Right atrium auricular region (tissue), 2 donors: ENCODE data around the gene HOXA10. TPM values are rescaled to one million over a fixed set of nuclear protein-coding genes. Genes with fewer than 3 reads are reported as not detected.

ENCODE experiments used
- DNase-seq: peaks from one replicate; pipeline ENCODE4 v3.0.0-alpha.2; 2019; ENCODE audit warnings: low spot score
- H3K27ac ChIP-seq, 2 donors: fragments of 200-600 bp; sonication (generic); 1 replicate in 1 of 2; 2 replicates in 1 of 2; pipeline ENCODE4 v1.5.1; 2016 to 2019
- H3K27me3 ChIP-seq, 2 donors: fragments of 200-600 bp; sonication (generic); one replicate each; pipeline versions ENCODE4 v1.5.1 to v1.6.0; 2017 to 2019
- H3K36me3 ChIP-seq: fragments of 200-600 bp; sonication (generic); one replicate; pipeline ENCODE4 v1.5.1; 2016
- H3K4me1 ChIP-seq, 2 donors: fragments of 200-600 bp; sonication (generic); one replicate each; pipeline versions ENCODE4 v1.5.1 to v1.6.0; 2017 to 2019
- H3K4me3 ChIP-seq, 2 donors: fragments of 200-600 bp; sonication (generic); 1 replicate in 1 of 2; 2 replicates in 1 of 2; pipeline ENCODE4 v1.5.1; 2017 to 2019; ENCODE audit warnings: mild to moderate bottlenecking in 1 of 2, moderate library complexity in 1 of 2
- H3K9me3 ChIP-seq, 2 donors: fragments of 200-600 bp; sonication (generic); one replicate each; pipeline ENCODE4 v1.5.1; 2019
- total RNA-seq, 2 donors: library from RNA; depleted of rRNA; stranded (reverse); fragments of >200 nt; gene quantifications; one replicate each; pipeline ENCODE4 v1.1.0, GENCODE V29; 2016
- TF ChIP-seq, protein P1 (sequence below), 2 donors: fragments of 200-600 bp; sonication (generic); IDR thresholded peaks; one replicate each; pipeline ENCODE4 v1.5.1; 2019; ENCODE audit warnings: antibody characterized with exemption in 2 of 2

The HOXA10 gene
- total RNA-seq, 2 donors from 2014 or later, result not detected

DNA sequence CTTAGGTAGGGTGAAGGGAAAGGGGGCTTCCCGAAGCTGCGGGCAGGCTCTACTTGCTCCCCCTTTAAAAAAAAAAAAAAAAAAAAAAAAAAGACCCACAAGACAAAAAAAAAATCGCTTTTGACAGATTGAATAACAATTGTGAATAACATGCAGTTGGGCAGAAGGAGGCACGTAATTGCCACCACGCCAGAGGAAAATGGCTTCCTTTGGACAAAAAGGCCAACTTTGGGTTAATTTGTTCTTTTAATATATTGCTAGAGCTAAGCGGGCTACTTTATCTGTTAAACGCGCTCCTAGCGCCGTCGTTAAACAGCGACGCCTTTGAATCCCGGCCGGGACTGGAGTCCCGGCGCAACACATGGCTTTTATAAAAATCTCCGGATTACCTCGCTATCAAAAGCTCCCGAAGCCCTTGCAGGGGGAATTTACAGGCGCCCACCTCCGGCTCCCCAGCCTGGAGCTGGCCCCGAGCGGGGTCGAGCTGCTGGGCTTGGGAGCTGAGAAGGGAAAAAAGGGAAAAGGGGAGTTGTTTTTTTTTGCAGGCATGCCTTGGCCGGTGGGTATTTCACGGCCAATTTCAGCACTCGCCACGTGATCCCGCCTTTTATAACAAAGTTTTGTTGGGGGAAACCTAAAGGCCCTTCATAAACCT is 9.7 kb upstream of the HOXA10 start:
- DNase-seq, result no peak
- Histone ChIP-seq H3K27me3 (peaks cover 76 to 94% of the 10 kb centered on the region in 2 donors), H3K27ac (no peak overlapping the region), H3K4me3 (peak overlapping the region in 1 of 2 donors; percentile 37), H3K36me3 (no peaks in the 10 kb centered on the region), H3K9me3 (no peaks in the 10 kb centered on the region), H3K4me1 (peaks cover 0 to 56% of the 10 kb centered on the region in 2 donors)
- TF ChIP-seq, protein P1, sequence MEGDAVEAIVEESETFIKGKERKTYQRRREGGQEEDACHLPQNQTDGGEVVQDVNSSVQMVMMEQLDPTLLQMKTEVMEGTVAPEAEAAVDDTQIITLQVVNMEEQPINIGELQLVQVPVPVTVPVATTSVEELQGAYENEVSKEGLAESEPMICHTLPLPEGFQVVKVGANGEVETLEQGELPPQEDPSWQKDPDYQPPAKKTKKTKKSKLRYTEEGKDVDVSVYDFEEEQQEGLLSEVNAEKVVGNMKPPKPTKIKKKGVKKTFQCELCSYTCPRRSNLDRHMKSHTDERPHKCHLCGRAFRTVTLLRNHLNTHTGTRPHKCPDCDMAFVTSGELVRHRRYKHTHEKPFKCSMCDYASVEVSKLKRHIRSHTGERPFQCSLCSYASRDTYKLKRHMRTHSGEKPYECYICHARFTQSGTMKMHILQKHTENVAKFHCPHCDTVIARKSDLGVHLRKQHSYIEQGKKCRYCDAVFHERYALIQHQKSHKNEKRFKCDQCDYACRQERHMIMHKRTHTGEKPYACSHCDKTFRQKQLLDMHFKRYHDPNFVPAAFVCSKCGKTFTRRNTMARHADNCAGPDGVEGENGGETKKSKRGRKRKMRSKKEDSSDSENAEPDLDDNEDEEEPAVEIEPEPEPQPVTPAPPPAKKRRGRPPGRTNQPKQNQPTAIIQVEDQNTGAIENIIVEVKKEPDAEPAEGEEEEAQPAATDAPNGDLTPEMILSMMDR (IDR thresholded peaks at IDR 0.05), result no peak

DNA sequence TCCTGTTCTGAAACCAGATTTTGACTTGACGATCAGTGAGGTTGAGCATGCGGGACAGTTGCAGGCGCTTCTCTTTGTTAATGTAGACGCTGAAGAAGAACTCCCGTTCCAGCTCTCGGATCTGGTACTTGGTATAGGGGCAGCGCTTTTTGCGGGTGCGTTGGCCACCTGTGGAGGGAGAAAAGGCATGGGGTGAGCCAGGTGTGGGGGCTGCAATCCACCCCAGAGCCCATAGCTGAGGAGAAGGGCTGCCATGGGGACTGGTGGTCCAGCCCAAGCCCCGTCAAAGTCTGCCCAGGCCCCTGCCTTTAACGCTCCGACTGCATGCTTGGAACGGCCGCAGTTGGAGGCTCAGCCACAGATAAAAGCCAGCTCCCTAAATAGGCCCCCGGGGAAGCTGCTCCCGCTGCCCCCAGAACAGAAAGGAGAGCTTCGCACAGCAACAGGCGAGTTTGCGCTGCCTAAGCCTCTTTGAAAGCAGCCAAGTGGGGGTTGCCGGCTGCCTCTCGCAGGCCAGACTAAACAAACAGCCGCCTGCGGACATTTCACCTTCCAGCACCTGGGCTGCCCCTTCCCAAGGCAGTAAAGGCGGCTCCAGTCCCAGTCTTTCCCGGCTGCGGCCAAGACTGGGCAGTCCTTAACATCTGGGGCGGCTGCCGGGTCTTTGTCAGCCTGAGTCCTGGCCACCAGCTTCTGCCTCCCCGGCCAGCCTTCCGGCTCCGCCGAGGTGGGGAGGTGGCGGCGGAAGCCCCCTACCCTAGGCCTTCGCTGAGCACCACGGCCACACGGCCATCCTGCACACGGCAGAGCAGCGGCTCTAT is 9.0 kb upstream of the HOXA10 start:
- H3K36me3 ChIP-seq, result no peaks in the 10 kb centered on the region
- no peak overlapping the region for H3K4me3 ChIP-seq
- TF ChIP-seq, protein P1 (IDR thresholded peaks at IDR 0.05), result no peak
- peaks cover 74 to 87% of the 10 kb centered on the region in 2 donors for H3K27me3 ChIP-seq
- no peaks in the 10 kb centered on the region for H3K9me3 ChIP-seq
- no peak overlapping the region for H3K27ac ChIP-seq
- DNase-seq, result no peak
- peaks cover 0 to 48% of the 10 kb centered on the region in 2 donors for H3K4me1 ChIP-seq

DNA sequence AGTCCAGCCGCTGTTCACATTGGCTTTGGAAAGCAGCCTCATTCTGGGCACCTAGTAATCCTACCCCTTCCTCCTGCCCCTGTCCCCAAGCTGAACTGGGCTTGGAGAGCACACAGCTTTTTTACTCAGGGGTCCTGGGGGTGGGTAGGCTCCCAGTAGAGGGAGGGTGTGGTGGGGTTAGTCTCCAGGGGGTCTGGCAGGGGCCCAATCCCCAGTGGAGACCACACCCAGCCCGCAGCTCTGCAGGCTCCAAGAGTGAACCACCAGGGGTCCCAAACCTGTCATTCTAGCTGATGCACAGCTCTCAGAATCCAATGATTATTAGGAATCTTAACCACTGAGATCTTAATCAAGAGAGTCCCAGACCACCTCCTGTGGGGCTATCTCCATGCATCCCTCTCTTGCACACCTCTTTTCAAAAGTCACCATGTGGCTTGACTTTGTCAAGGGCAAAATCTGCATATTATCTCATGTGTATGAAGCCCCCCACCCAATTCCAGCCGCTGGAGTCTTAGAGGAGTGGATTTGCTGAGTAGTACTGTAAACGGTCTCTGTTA is 8.2 kb upstream of the HOXA10 start:
- no peak for DNase-seq
- H3K27ac ChIP-seq, result no peak overlapping the region
- no peak overlapping the region for H3K4me3 ChIP-seq
- no peaks in the 10 kb centered on the region for H3K36me3 ChIP-seq
- H3K4me1 ChIP-seq, result peaks cover 0 to 42% of the 10 kb centered on the region in 2 donors
- peaks cover 67 to 82% of the 10 kb centered on the region in 2 donors for H3K27me3 ChIP-seq
- TF ChIP-seq, protein P1 (IDR thresholded peaks at IDR 0.05), result no peak
- no peaks in the 10 kb centered on the region for H3K9me3 ChIP-seq

DNA sequence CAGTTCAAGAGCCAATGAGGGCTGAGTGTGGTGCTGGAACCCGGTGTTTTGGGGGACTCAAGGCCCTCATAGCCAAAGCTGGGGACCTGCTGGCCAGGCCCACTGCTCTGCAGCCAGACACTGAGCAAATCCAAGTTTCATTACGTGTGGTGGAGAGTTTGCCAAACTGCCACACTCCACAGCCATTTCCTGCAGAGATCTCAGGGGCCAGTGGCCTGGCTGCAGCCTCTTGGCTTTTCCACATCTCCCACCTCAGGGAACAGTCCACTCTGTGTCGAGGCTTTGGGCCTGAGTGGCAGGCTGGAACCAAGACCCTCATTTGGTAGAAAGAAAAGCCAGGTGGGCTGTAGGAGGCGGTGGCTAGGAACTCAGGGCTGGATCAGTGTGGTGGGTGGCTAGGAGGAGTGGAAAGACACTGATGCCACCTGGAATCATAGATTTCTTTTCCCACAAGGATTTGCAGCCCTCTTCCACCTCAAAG is 7.7 kb upstream of the HOXA10 start:
- Histone ChIP-seq H3K36me3 (no peaks in the 10 kb centered on the region), H3K9me3 (no peaks in the 10 kb centered on the region), H3K4me1 (peaks cover 0 to 42% of the 10 kb centered on the region in 2 donors), H3K27ac (no peak overlapping the region), H3K4me3 (no peak overlapping the region), H3K27me3 (peaks cover 67 to 84% of the 10 kb centered on the region in 2 donors)
- no peak for DNase-seq
- TF ChIP-seq, protein P1 (IDR thresholded peaks at IDR 0.05), result no peak

DNA sequence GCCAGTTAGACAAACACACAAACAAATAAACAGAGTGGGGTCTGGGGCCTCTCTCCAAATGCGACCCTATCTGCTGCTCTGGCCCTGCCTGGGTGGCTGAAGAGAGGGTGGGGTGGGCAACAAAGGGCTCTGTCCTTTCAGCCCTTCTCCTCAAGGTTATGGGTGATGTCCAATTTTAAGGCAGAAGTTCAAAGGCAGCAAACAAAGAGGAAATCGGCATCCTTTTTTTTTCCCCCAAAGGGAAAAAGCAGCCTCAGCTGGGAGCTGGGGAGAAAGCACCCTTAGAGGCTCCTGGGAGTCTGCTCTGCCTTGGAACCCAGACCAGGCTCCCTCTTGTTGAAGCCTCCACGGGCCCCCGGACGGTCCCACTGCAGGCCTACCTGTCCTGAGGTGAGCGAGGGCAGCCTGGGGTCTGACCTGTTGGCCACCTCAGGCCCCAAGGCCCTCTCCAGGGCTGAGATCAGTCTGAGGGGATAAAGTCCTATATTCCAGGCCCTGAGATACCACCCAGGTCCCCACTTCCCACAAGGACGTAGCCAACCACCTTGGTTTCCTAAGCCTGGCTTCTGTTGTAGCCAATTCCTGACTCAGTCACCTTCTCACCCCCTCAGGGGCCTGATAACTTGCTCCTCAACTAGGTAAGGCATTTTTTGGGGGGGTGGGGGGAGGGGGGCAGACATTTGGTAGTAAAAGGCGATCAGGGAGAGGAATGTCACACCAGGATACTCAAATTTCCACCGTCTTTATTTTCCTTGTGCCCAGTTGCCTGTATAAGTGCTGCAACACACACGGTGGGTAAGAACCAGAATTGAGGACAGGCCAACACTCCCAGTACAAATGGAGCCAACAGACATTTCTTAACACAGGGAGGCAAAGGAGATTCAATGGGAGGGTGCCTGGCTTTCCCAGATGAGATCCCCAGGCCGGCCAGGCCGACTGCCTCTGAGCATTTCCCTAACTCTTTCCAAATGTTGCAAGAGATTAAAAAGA is 6.6 kb upstream of the HOXA10 start:
- H3K27ac ChIP-seq, result no peak overlapping the region
- peaks cover 61 to 84% of the 10 kb centered on the region in 2 donors for H3K27me3 ChIP-seq
- H3K36me3 ChIP-seq, result no peaks in the 10 kb centered on the region
- H3K4me1 ChIP-seq, result peaks cover 0 to 38% of the 10 kb centered on the region in 2 donors
- TF ChIP-seq, protein P1 (IDR thresholded peaks at IDR 0.05), result no peak
- no peak overlapping the region for H3K4me3 ChIP-seq
- no peak for DNase-seq
- H3K9me3 ChIP-seq, result no peaks in the 10 kb centered on the region
